ENCODE data around the gene CAMK2G.

CAMK2G gene

DNA sequence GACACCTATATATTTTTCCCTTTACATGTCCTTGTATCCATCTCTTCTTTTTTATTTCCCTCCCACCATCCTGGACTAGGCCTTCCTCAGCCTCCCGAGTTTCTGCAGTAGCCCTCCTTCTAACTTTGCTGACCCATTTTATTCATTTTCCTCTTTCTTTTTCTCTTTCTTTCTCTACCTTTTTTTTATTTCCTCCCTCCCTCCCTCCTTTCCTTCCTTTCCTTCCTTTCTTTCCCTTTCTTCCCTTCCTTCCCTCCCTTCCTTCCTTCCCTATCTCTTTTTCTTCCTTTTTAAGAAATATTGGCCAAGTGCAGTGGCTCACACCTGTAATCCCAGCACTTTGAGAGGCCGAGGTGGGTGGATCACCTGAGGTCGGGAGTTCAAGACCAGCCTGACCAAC, 9.7 kb upstream of the CAMK2G start:
- H3K36me3 ChIP-seq (ENCODE audit: control insufficient read depth in 1 of 2, insufficient read depth in 2 of 2, low read length in 2 of 2): no peaks in the 10 kb centered on the region
- H2AFZ ChIP-seq (ENCODE audit: insufficient read depth, low read length, poor library complexity): no peak overlapping the region
- no peak overlapping the region for H3K4me2 ChIP-seq (ENCODE audit: low read length)
- no peak overlapping the region for H2BK5ac ChIP-seq (ENCODE audit: low read depth, low read length, poor library complexity)
- no CpG with 5 or more reads among the region's 3 CpGs for WGBS (ENCODE audit: extremely low coverage, insufficient coverage, insufficient read length)
- H3K27ac ChIP-seq (ENCODE audit: low read depth, low read length): no peak overlapping the region
- no peaks in the 10 kb centered on the region for H3K27me3 ChIP-seq (ENCODE audit: insufficient read depth, low read length)
- no peak overlapping the region for H2BK120ac ChIP-seq (ENCODE audit: insufficient read depth, low read length, poor library complexity)
- no peaks in the 10 kb centered on the region for H3K9me3 ChIP-seq (ENCODE audit: insufficient read depth, low read depth, low read length)
- H3K79me2 ChIP-seq (ENCODE audit: control insufficient read depth, insufficient read depth, low read length, poor library complexity): peaks cover 2% of the 10 kb centered on the region
- no peak overlapping the region for H3K18ac ChIP-seq (ENCODE audit: low read length)
- no peak overlapping the region for H4K8ac ChIP-seq (ENCODE audit: low read depth, low read length)
- H3K23ac ChIP-seq (ENCODE audit: low read length): no peak overlapping the region
- no peak overlapping the region for H3K14ac ChIP-seq (ENCODE audit: low read length)
- no peak overlapping the region for H4K12ac ChIP-seq (ENCODE audit: low read depth, low read length)
- DNase-seq: no peak
- peaks cover 16% of the 10 kb centered on the region for H3K79me1 ChIP-seq (ENCODE audit: low read length)
- no peak overlapping the region for H3K4me3 ChIP-seq (ENCODE audit: low read depth, low read length)
- H3K4ac ChIP-seq (ENCODE audit: low read depth, low read length): no peak overlapping the region
- H3K9ac ChIP-seq (ENCODE audit: low read length): no peak overlapping the region
- no peak overlapping the region for H2BK12ac ChIP-seq (ENCODE audit: low read length)
- no peak overlapping the region for H4K91ac ChIP-seq (ENCODE audit: low read depth, low read length)
- H2AK5ac ChIP-seq (ENCODE audit: low read length): no peak overlapping the region
- peaks cover 19 to 23% of the 10 kb centered on the region in 2 experiments for H3K4me1 ChIP-seq (ENCODE audit: control insufficient read depth in 1 of 2, insufficient read depth in 2 of 2, low read length in 2 of 2)

DNA sequence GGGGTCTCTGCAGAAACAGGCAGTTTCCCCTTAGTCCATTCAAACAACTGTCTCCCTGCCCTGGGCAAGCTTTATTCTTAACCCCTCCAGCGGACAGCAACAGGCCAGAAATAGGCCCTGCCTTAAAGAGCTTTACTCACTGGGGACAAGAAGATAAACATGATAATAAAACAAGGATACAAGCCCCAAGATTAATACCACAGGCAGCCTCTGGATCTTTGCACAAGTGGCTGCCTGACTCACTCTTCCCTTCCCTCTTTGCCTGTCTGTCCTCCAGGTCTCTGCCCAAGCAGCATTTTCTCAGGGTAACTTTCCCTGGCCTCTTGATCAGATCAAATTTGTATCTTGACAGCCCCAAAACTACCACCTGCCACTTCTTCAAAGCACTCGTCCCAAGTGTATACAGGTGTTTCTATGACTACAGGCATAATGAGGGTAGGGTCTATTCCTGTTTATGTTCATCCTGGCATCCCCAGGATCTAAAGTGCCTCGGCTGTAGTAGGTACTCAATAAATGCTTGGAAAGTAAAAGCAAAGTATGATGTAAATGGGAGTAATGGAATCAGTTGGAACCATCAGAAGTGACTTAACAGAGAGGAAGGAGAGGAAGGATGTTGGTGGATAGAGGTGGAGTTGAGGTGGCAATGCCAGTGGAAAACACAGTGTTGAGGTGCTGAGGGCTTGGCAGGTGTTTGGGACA, 7.0 kb upstream of the CAMK2G start:
- H2BK12ac ChIP-seq (ENCODE audit: low read length): no peak overlapping the region
- no peak overlapping the region for H3K9ac ChIP-seq (ENCODE audit: low read length)
- no peak overlapping the region for H3K23ac ChIP-seq (ENCODE audit: low read length)
- no peak overlapping the region for H2AFZ ChIP-seq (ENCODE audit: insufficient read depth, low read length, poor library complexity)
- H3K4me3 ChIP-seq (ENCODE audit: low read depth, low read length): no peak overlapping the region
- H4K91ac ChIP-seq (ENCODE audit: low read depth, low read length): no peak overlapping the region
- H4K8ac ChIP-seq (ENCODE audit: low read depth, low read length): no peak overlapping the region
- DNase-seq: no peak
- peaks cover 8% of the 10 kb centered on the region in 2 experiments for H3K4me1 ChIP-seq (ENCODE audit: control insufficient read depth in 1 of 2, insufficient read depth in 2 of 2, low read length in 2 of 2)
- H2BK5ac ChIP-seq (ENCODE audit: low read depth, low read length, poor library complexity): no peak overlapping the region
- no peak overlapping the region for H3K4me2 ChIP-seq (ENCODE audit: low read length)
- no peak overlapping the region for H3K4ac ChIP-seq (ENCODE audit: low read depth, low read length)
- H3K27ac ChIP-seq (ENCODE audit: low read depth, low read length): no peak overlapping the region
- no peak overlapping the region for H3K18ac ChIP-seq (ENCODE audit: low read length)
- no peak overlapping the region for H4K12ac ChIP-seq (ENCODE audit: low read depth, low read length)
- H2AK5ac ChIP-seq (ENCODE audit: low read length): no peak overlapping the region
- WGBS (ENCODE audit: extremely low coverage, insufficient coverage, insufficient read length): no CpG with 5 or more reads among the region's 3 CpGs
- H3K79me1 ChIP-seq (ENCODE audit: low read length): peaks cover 3% of the 10 kb centered on the region
- no peak overlapping the region for H3K14ac ChIP-seq (ENCODE audit: low read length)
- H3K79me2 ChIP-seq (ENCODE audit: control insufficient read depth, insufficient read depth, low read length, poor library complexity): no peaks in the 10 kb centered on the region
- no peaks in the 10 kb centered on the region for H3K36me3 ChIP-seq (ENCODE audit: control insufficient read depth in 1 of 2, insufficient read depth in 2 of 2, low read length in 2 of 2)
- H2BK120ac ChIP-seq (ENCODE audit: insufficient read depth, low read length, poor library complexity): no peak overlapping the region
- H3K9me3 ChIP-seq (ENCODE audit: insufficient read depth, low read depth, low read length): no peaks in the 10 kb centered on the region
- no peaks in the 10 kb centered on the region for H3K27me3 ChIP-seq (ENCODE audit: insufficient read depth, low read length)

DNA sequence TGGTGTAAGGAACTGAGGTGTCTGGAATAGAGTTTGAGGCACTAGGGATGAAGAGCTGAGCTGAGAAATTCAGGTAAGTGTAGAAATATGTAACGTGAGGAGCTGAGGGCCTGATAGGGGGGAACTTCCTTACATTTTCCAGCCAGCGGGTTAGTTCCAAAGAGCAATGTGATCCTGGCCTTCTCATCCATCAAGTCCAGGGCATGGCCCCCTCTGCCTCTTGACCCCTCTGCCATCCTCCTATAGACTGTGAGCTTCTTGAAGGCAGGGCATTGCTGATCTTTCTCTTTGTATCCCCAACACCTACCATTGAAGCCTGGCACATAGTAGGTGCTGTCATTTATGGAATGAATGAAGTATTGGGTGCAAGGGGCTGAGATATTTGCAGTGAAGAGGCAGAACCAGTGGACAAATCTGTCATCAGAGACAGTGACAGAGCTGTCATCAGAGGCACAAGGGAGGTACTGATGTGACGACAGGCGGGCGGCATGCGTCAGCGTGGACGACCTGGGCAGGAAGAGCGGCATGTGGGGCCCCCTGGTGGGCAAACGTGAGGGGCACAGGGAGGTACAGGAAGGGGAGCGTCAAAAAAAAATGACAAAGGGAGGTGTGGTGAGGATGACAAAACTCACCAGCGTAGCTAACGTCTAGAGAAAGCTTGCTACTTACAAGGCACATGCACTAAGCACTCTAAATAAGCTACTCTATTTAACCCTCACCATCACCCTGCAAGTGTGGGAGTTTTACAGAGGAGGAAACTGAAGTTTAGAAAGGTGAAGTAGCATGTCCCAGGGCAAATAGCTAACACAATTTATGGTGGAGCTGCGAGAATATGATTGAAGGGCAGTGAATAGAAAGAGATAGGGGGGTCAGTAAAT, 5.2 kb upstream of the CAMK2G start:
- no peak overlapping the region for H3K27ac ChIP-seq (ENCODE audit: low read depth, low read length)
- H2AFZ ChIP-seq (ENCODE audit: insufficient read depth, low read length, poor library complexity): no peak overlapping the region
- H2BK120ac ChIP-seq (ENCODE audit: insufficient read depth, low read length, poor library complexity): no peak overlapping the region
- peaks cover 10 to 13% of the 10 kb centered on the region in 2 experiments for H3K4me1 ChIP-seq (ENCODE audit: control insufficient read depth in 1 of 2, insufficient read depth in 2 of 2, low read length in 2 of 2)
- peak; percentile 83 to 92 for DNase-seq
- no peaks in the 10 kb centered on the region for H3K36me3 ChIP-seq (ENCODE audit: control insufficient read depth in 1 of 2, insufficient read depth in 2 of 2, low read length in 2 of 2)
- H3K23ac ChIP-seq (ENCODE audit: low read length): no peak overlapping the region
- WGBS (ENCODE audit: extremely low coverage, insufficient coverage, insufficient read length): no CpG with 5 or more reads among the region's 14 CpGs
- H3K4ac ChIP-seq (ENCODE audit: low read depth, low read length): no peak overlapping the region
- no peak overlapping the region for H3K9ac ChIP-seq (ENCODE audit: low read length)
- H3K27me3 ChIP-seq (ENCODE audit: insufficient read depth, low read length): no peaks in the 10 kb centered on the region
- H4K8ac ChIP-seq (ENCODE audit: low read depth, low read length): peak overlapping the region; percentile 17
- H3K4me2 ChIP-seq (ENCODE audit: low read length): no peak overlapping the region
- H3K18ac ChIP-seq (ENCODE audit: low read length): no peak overlapping the region
- H3K79me1 ChIP-seq (ENCODE audit: low read length): peaks cover 9% of the 10 kb centered on the region
- H2BK12ac ChIP-seq (ENCODE audit: low read length): no peak overlapping the region
- no peak overlapping the region for H3K14ac ChIP-seq (ENCODE audit: low read length)
- no peaks in the 10 kb centered on the region for H3K9me3 ChIP-seq (ENCODE audit: insufficient read depth, low read depth, low read length)
- no peak overlapping the region for H3K4me3 ChIP-seq (ENCODE audit: low read depth, low read length)
- H3K79me2 ChIP-seq (ENCODE audit: control insufficient read depth, insufficient read depth, low read length, poor library complexity): peaks cover 3% of the 10 kb centered on the region
- H4K91ac ChIP-seq (ENCODE audit: low read depth, low read length): no peak overlapping the region
- H2BK5ac ChIP-seq (ENCODE audit: low read depth, low read length, poor library complexity): no peak overlapping the region
- no peak overlapping the region for H4K12ac ChIP-seq (ENCODE audit: low read depth, low read length)
- no peak overlapping the region for H2AK5ac ChIP-seq (ENCODE audit: low read length)

DNA sequence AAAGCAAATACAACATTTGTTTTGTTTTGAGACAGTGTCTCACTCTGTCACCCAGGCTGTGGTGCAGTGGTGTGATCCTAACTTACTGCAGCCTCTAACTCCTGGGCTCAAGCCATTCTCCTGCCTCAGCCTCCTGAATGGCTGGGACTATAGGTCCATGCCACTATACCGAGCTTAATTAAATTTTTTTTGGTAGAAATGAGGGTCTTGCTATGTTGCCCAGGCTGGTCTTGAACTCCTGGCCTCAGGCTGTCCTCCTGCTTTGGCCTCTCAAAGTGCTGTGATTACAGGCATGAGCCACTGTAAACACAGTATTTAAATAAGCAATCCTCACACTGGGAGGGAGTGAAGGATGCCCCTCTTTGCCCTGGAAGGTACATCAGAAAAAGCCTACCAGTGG, 4.0 kb upstream of the CAMK2G start:
- Histone ChIP-seq H3K9me3 (ENCODE audit: insufficient read depth, low read depth, low read length) (no peaks in the 10 kb centered on the region), H3K27me3 (ENCODE audit: insufficient read depth, low read length) (no peaks in the 10 kb centered on the region), H3K4ac (ENCODE audit: low read depth, low read length) (no peak overlapping the region), H2BK5ac (ENCODE audit: low read depth, low read length, poor library complexity) (no peak overlapping the region), H2AK5ac (ENCODE audit: low read length) (no peak overlapping the region), H3K4me1 (ENCODE audit: control insufficient read depth in 1 of 2, insufficient read depth in 2 of 2, low read length in 2 of 2) (peaks cover 10 to 13% of the 10 kb centered on the region in 2 experiments), H2AFZ (ENCODE audit: insufficient read depth, low read length, poor library complexity) (no peak overlapping the region), H3K14ac (ENCODE audit: low read length) (no peak overlapping the region), H3K36me3 (ENCODE audit: control insufficient read depth in 1 of 2, insufficient read depth in 2 of 2, low read length in 2 of 2) (no peaks in the 10 kb centered on the region), H3K9ac (ENCODE audit: low read length) (no peak overlapping the region), H2BK120ac (ENCODE audit: insufficient read depth, low read length, poor library complexity) (no peak overlapping the region), H3K18ac (ENCODE audit: low read length) (no peak overlapping the region), H3K27ac (ENCODE audit: low read depth, low read length) (no peak overlapping the region), H4K91ac (ENCODE audit: low read depth, low read length) (no peak overlapping the region), H3K4me2 (ENCODE audit: low read length) (no peak overlapping the region), H4K12ac (ENCODE audit: low read depth, low read length) (no peak overlapping the region), H3K79me2 (ENCODE audit: control insufficient read depth, insufficient read depth, low read length, poor library complexity) (peaks cover 4% of the 10 kb centered on the region), H3K23ac (ENCODE audit: low read length) (no peak overlapping the region), H3K79me1 (ENCODE audit: low read length) (peaks cover 13% of the 10 kb centered on the region), H4K8ac (ENCODE audit: low read depth, low read length) (no peak overlapping the region), H3K4me3 (ENCODE audit: low read depth, low read length) (no peak overlapping the region), H2BK12ac (ENCODE audit: low read length) (no peak overlapping the region)
- no CpG with 5 or more reads among the region's 1 CpG for WGBS (ENCODE audit: extremely low coverage, insufficient coverage, insufficient read length)
- DNase-seq: no peak
